NOMO-1 (cell line): Measurements from ENCODE around the gene ALDH6A1.
"Not testable (repeated sequence)": the region's sequence is repeated elsewhere in the genome, so short reads cannot be mapped to it uniquely, and the experiment has no call there.

ENCODE experiments used
- DNase-seq, 2 experiments: peaks; one replicate each; lab custom pipeline; 2025; ENCODE audit not compliant: unreplicated experiment in 2 of 2; lab: John Stamatoyannopoulos, UW

The ALDH6A1 gene

DNA sequence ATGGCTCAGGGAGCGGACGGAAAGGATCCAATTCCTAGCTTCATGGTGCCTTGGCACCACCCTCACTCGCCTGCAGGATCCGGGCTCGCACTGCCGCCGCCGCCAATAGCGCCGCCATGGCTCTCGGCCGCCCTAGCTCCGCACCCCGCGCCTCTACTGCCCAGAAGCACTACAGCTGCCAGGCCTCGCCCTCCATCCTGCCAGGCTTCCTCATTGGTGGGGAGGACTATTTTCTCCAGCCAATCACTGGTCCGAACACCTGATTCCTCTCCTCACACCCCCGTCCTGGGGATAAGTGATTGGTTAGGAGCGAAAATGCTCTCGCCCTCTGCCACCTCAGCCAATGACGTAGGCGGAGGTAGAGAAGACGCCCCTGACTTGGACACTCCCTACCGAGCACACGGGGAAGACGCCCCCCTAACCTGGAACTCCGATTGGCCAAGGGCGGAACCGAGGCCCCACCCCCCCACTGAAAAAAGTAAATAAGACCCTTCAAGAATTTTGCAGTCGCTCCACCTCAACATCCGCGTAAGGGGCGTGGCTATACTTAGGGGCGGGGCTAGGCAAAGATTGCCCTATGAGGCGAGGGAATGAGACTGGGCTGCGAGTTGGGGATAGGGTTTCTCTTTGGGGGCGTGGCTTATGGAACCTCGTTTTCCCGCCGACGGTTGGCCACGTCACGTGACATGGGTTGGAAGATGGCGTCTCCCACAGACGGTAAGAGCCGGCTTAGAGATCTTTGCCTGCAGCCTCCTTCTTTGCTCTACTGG lies at the start of gene ALDH6A1, which contains the start of gene LIN52:
Gene ALDH6A1, minus strand, starts transcription at position 177 of the 770 bp plus-strand sequence. Its CDS starts 59 bp downstream, at position 118.
Gene LIN52, plus strand, starts transcription at position 680 of the 770 bp plus-strand sequence. Its CDS starts 19 bp downstream, at position 699.
- peak; percentile 99 to 100 for DNase-seq

DNA sequence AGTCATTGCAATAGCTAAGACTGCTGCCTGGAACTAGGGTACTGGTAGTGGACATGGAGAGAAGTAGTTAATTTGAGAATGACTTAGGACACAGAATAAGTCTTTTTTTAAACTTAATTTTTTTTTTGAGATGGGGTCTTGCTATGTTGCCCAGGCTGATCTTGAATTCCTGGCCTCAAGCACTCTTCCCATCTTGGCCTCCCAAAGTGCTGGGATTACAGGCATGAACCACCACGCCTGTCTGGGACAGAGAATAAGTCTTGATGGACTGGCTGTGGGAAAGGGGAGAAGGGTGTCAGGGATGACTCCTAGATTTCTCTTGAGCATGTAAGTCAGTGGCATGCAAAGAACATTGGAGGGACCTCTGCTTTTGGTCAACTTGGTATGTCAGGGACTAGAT lies 43.4 kb upstream of the ALDH6A1 start:
- DNase-seq: no peak

DNA sequence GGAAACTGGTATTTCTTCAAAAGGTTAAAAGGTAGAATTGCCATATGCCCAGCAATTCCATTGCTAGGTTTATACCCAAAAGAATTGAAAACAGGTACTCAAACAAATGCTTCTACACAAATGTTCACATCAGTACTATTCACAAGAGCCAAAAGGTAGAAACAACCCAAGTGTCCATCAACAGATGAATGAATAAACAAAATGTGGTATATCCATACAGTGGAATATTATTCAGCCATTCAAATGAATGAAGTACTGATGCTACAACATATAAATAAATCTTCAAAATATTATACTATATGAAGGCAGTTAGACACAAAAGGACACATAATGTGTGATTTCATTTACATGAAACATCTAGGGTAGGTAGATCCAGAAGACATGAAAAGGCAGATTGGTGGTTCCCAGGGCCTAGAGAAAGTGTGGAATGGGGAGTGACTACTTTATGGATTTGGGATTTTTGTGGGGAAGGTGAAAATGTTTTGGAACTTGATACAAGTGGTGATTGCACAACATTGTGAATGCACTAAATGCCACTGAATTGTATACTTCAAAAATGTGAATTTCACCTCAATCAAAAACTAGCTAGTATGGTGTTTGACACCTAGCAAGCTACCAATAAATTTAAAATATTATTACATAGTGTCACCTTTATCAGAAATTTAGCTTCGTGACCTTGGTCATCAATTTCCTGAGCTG lies 42.2 kb upstream of the ALDH6A1 start:
- no peak for DNase-seq

DNA sequence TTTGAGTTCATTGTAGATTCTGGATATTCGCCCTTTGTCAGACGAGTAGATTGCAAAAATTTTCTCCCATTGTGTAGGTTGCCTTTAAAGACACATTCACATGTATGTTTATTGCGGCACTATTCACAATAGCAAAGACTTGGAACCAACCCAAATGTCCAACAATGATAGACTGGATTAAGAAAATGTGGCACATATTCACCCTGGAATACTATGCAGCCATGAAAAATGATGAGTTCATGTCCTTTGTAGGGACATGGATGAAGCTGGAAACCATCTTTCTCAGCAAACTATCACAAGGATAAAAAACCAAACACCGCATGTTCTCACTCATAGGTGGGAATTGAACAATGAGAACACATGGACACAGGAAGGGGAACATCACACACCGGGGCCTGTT lies 41.2 kb upstream of the ALDH6A1 start:
- not testable (repeated sequence) for DNase-seq

GRCh38 chr14:74111395-74112216 lies 27.4 kb upstream of the ALDH6A1 start:
- peak; percentile 22 to 53 for DNase-seq

- no peak for DNase-seq
These were observed 25.1 kb upstream of the ALDH6A1 start for GRCh38 chr14:74109369-74109768.

DNA sequence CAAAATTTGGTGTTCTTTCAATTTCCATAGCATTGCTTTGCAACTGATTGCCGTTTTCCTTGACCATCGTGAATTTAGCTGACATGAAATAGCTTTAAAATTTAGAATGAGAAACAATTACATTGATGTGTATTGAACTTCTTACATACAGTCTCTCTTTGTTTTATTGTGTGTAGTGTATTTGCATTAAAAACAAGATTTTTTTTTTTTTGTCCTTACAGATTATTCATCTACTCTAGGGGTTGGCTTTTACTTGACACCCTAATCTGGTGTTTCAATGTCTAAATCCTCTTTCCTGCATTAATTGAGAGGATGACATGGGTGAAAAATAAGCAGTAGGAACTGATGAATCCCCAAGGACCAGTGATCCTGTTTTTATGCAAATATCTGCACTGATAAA lies 21.1 kb upstream of the ALDH6A1 start:
- DNase-seq: no peak

GRCh38 chr14:74089251-74090020 lies 5.2 kb upstream of the ALDH6A1 start:
- peak in 1 of 2 experiments; percentile 13 for DNase-seq

DNA sequence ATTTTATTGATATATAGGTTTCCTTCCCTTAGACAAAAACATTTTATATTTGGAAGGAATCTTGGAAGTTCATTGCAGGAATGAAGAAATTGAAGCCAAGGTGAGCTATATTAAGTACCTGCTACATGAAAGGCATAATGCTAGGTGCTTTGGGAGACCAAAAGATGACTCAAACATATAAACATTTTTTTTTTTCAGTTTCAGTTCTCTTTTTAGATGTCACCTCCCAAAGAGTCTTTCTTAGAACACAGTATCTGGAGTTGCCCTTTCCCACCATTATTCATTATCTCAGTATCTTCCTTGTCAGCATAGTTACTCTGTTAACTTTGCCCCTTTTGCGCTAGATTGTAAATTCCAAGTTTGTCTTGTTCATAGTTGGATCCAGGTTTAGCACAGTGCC lies 1.6 kb upstream of the ALDH6A1 start:
- peak; percentile 28 to 76 for DNase-seq

- peak in 1 of 2 experiments; percentile 22 for DNase-seq
These were observed 889 bp upstream of the ALDH6A1 start for GRCh38 chr14:74085047-74085637.

DNA sequence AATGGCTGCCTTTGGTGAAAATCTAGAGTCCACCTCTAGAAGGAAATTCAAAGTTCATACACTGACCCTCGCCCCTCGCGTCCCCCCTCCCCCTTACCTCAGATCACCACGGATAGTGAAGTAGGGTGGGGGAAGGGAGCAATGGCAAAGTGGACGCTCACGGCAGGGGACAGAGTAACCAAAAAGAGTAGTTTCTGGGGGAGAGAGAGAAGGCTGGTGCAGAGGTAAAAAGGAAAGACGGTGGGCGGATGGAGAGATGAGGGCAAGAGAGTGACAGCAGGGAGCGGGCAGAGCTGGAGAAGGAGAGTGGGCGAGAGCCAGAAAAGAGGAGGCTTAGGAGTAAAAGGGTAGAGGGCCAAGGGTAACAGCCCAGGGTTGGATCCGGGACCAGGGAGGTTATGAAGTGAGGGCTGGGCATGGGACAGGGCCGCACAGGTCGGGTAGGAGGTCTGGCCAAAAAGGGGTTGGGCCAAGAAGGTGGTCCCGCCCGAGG lies 423 bp downstream of the ALDH6A1 start:
- DNase-seq: no peak

DNA sequence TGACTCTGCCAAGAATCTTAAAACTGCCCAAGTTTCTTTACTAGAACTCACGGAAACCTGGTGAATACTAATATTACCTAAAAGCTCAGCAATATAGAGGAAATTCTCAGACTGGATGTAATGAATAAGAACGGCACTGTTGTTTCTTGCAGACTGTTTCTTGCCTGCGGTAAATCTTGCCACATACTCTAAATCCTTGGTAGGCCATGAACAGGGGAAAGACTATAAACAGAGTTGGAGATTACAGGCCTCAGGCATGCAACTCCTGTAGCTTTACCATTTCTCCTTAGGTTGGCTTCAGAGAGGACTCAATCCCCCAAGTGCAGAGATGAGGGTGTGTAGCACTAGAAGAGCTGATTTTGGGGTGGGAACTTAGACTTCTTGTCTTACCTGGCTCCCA lies 1.1 kb downstream of the ALDH6A1 start:
- DNase-seq: no peak

DNA sequence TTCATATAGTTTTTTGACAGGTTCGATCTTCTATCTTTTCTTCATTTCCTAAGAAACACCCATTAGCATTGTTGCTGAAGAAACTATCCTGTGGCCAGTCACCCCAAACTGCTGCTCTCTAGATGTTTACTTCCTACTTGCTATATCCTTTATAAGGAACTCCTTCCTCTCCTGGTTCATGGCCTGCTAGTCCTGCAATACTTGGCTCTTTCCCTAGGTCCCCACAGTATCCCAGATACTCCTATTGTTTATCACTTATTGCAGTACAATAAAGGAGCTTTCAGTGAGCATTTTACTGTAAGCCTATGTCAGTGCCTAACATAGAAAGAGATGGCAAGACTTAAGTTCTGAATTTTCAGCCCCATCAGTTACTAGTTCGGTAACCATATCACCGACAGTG lies 2.8 kb downstream of the ALDH6A1 start:
- DNase-seq: no peak

GRCh38 chr14:74080820-74081460 lies 3.3 kb downstream of the ALDH6A1 start:
- DNase-seq: no peak

DNA sequence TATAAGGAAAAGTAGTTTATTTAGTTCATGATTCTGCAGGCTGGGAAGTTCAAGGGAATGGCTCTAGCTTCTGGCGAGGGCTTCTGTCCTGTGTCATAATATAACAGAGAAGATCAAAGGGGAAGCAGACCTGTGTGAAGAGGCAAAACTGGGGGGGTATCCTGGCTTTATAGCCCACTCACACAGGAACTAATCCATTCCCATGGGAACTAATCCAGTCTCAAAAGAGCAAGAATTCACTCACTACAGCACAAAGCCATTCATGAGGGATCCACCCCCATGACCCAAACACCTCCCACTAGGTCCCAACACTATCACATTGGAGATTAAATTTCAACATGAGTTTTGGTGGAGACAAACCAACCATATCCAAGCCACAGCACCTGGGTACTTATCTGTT lies 6.9 kb downstream of the ALDH6A1 start:
- DNase-seq: no peak

- no peak for DNase-seq
These were observed 18.3 kb downstream of the ALDH6A1 start for GRCh38 chr14:74065746-74066575.

DNA sequence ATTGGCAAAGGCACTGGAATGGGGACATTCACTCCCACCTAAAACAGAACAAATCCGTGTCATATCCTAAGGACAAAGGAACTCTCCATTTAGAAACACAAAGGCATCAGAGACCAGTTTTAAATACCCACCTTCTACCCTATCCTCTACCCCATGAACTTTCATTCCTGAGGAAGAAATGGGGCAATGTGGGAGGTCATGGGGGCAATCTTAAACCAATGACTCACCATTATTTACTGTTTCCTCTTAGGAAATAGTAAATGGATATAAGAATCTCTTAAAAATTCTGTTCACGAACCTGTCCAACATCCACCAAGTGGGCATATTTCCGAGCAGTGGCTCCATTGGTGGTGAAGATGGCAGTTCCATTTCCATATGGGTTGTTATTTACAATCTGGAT lies 19.4 kb downstream of the ALDH6A1 start:
- no peak for DNase-seq

DNA sequence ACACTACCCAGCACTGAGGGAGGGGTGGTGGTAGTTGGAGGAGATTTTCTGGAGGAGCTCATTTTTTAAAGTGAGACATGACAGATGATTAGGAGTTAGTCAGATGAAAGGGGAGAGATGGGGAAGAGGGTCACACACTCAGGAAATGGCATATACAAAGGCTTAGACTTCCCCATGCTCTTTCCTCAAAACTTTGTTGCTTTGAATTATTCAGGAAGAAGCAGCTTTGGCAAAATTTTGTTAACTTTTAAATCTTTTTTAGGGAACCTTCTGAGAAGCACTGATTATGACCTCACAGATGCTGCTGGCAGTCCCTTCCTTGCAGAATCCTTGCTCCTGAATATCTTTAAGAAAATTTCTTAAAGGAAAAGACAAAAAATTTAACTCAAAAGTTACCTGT lies 19.8 kb downstream of the ALDH6A1 start:
- DNase-seq: no peak

DNA sequence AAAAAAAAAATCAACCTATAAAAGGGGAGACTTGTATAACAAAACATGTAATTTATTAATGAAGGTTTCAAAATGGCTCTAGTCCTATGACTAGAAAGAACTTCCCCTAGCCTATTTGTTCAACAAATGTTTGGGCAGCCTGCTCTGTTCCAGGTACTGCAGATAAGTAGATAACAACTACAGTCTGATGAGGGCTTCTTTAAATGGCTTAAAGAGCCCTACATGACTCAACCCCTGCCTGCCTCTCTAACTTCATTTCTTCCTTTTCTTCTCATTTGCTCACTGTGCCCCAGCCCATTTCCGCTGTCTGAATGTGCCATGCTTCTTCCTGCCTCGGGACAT lies 21.5 kb downstream of the ALDH6A1 start:
- no peak for DNase-seq
